ENCODE results near the gene CHMP2B.
"Not testable (repeated sequence)": the region's sequence is repeated elsewhere in the genome, so short reads cannot be mapped to it uniquely, and the experiment has no call there.

The CHMP2B gene

DNA sequence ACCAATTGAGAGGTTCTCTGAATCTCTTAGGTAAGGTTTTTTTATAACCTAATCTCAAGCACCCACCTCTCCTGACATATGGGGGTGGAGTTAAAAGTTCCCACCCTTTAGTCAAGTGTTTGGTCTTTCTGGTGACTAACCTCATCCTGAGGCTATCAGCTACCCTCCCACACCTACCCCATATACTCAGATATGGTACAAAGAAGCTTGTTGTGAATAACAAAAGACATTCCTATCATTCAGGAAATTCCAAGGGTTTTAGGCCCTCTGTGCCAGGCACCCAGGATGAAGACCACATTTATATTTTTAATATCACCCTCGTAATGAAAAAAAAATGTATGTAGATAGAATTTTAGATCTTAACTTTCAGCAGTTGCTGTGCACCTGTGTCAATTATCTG, 9.0 kb downstream of the CHMP2B start:
- no peak for DNase-seq

DNA sequence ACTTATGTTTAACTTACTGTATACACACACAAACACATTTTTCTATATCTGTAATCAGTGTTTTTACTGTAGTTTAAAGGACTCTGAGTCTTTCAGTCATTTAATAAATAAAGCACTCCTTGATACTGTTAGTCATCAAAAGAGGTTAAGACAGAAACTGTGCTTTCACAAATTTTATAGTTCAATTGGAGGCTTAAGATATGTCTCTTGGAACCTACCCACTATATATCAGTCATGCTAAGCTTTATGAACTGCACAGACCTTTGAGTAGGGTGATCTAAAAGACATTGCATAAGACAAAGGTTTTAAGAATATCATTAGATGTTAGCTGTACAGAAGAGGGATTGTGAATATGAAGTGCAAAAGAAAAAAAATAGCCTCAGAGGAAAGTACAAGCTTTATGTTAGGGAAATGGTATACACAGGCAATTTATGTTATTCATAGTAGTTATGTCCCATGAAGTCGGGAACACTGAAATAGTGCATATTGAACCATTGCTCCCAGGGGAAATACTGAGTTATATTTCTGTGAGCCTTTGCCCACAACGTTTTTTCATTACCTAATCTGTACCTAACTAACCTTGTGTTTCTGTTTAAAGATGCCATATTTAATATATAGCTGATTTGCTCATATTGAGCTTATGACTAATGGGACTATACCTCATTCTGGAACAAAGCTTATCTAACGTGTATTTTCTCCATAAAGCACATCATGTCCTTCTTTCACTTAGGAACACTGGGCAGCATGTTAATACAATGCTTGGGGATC, 19.7 kb downstream of the CHMP2B start:
- DNase-seq = no peak

DNA sequence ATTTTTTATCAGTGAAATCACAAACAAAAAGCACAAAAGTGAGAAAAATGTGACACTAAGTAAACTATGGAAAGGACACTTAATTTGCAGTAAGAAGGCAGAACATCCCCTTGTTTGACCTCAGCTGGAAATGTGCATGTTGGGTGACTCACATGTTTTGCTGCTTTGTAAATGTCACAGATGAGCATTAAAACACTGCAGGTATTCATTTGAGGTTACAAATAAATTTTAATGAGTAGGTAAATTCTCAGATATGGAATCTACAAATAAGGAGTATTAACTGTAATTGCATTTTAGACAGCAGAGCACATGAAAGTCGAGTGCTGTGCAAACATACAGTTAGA, 20.3 kb downstream of the CHMP2B start:
- no peak for DNase-seq

DNA sequence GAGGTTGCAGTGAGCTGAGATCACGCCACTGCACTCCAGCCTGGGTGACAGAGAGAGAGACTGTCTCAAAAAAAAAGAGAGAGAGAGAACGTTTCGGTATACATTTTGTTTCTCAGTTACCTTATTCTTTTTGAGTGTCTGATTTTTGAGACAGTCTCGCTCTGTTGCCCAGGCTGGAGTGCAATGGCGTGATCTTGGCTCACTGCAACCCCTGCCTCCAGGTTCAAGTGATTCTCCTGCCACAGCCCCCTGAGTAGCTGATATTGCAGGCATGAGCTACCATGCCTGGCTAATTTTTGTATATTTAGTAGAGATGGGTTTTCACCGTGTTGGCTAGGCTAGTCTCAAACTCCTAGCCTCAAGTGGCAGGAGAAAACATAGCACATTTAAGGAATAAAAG, 21.1 kb downstream of the CHMP2B start:
- DNase-seq = not testable (repeated sequence)

DNA sequence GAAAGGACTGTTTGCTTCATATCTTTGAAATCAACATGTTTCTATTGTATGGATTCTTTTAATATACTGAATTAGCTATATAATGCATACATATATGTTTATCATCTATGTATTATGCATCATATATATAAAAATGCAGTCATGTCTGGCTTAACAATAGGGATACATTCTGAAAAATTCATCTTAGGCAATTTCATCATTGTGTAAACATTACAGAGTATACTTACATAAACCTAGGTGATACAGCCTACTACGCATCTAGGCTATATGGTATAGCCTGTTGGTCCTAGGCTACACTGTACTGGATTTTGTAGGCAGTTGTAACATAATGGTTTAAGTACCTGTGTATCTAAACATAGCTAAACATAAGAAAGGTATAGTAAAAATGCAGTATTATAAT, 21.7 kb downstream of the CHMP2B start:
- no peak for DNase-seq

DNA sequence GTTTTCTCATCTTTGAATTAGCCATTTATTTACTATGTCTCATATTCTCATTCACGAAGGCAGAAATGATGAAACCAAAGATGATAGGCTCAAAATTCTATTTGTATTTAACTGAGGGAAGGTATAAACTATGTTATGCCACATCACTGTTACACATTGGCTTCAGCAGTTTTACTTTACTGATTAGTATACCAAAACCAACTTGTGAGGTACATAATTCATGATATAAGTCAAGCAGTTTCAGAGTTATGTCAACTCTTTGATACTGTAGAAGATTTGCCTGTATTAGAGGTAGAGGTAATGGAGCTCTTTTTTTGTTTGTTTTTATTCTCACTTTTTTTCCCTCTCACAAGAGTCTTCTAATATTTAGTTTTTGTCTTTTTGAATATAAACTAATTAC, 22.9 kb downstream of the CHMP2B start:
- DNase-seq = no peak

DNA sequence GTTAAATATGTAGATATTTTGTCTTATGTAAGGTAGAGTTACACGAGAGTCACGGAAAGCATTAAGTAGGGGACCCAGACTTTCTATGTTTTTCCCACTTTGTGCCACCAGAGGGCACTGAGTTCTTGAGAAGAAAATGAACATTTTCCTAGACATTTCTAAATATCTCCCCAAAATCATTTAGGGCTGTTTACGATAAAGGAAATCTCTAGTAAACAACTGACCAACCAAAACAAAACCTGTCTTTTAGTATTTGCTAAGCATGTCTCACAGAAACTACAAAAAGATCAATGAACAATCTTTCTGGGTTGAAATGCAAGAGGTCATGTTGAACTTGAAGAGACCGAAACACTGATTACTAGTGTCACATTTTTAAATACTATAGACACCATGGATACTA, 33.2 kb downstream of the CHMP2B start:
- DNase-seq = no peak

DNA sequence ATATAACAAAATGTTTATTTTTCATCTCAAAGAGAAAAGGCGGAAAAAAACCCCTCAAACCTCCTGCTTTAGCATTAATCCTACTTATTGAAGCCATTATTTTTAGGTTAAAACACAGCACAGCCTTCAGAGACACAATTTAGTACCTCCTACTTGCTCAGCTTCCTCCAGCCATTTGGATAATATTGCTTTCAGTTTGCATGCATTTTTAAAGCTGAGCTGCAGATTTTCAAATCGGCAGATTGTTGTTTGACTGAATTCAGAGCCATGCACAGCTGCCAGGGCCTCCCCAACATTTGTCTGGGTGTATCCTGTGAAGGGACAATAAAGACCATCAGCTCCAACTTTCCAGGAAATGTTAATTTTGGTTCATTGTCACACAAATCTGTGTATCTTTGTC, 34.8 kb downstream of the CHMP2B start:
- DNase-seq = no peak

DNA sequence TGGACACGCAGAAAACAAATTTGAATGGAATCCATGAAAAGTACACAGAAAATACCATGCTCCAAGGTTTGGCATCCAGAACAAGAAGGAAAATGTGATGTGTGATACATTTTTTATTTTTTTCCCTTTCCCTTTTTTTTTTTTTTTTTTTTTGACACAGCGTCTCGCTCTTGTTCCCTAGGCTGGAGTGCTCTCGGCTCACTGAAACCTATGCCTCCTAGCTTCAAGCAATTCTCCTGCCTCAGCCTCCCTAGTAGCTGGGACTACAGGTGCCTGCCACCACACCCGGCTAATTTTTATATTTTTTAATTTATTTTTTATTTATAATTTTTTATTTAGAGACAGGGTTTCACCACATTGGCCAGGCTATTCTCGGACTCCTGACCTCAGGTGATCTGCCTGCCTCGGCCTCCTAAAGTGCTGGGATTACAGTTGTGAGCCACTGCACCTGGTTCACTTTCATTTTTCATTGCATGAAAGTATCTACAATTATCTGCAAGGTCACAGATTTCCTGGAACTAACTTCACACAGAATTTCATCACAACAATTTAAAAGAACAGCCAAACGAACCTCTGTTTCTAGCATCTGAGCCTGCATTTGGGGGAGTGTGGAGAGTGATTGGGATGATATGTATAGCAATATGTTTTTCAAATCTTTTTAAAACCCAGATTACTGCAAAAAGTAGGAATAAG, 41.0 kb downstream of the CHMP2B start:
- DNase-seq = no peak

DNA sequence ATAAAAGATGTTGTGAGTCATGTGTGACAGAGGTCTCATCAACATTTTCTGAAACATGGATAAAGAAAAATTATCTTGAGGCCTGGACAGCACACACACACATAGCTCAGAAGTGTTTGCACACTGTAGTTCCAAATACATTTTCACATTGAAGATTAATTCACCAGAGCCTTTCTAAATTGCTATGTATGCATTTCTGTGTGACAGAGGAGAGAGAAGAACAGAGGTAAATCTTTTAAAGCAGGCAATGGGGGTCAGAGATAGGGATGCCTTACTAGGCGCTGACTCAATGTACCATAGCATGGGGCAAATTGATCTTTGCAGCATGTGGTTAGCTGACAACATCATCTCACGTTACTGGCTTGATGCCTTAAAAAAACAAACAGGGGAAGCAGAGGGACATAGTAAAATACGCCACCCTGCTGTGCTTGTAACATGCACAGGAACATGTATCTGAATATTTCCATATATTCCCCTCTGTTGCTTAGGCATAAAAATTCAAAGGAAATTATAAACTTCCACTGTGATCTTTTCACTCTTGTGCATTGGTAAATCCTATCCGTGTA, 41.6 kb downstream of the CHMP2B start:
- DNase-seq = no peak

DNA sequence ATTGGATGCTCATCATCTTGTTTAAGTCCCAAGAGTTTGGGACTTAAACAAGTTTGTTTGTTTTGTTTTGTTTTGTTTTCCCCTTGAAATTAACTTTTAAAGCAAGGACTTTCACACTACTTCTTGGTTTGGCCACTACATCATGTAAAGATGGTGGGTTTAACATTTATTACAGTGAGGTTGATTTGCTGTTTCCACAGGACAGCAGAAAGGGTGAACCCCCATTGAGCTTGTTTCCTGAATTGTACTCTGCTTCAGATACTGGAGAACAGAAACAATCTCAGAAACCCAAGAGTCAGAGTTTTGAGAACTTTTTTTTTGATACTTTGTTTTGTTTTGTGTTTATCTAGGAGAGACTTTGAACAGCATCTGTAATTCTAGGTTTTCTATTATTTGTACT, 42.6 kb downstream of the CHMP2B start:
- no peak for DNase-seq

DNA sequence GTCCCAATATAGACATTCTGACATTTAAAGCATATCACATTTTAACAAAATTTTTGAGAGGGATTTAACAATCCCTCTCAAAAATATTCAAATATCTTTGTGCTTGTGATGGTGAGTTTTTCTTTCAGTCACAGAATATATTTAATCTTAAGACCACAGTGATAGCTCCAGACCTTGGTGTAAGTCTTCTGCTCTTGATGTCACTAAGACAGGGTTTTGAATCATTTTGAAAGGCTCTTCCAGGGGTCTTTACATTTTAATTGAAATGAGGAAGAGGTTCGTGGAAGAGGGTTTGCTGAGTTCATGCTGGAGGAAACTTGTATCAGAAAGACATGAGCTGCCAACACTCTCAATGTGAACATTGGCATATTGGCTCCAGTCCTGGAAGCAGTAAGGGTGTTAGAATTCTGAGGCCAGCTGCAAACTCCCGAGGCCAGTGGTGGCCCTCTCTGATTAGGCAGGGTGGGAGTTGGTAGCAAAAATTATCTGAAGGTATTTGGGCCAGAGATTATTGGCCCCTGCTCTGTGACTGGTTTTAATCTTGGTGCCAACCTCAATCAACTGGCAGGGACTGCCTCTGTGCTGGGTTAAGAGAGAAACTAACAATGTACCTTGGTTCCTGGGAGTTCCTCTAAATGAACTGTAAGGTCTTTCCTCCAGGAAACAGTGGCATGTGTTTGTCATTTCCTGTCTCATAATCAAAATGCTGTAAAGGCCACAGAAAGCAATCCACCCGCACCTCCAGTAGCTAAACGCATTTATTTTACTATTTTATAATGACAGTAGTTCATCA, 44.0 kb downstream of the CHMP2B start:
- DNase-seq = no peak

DNA sequence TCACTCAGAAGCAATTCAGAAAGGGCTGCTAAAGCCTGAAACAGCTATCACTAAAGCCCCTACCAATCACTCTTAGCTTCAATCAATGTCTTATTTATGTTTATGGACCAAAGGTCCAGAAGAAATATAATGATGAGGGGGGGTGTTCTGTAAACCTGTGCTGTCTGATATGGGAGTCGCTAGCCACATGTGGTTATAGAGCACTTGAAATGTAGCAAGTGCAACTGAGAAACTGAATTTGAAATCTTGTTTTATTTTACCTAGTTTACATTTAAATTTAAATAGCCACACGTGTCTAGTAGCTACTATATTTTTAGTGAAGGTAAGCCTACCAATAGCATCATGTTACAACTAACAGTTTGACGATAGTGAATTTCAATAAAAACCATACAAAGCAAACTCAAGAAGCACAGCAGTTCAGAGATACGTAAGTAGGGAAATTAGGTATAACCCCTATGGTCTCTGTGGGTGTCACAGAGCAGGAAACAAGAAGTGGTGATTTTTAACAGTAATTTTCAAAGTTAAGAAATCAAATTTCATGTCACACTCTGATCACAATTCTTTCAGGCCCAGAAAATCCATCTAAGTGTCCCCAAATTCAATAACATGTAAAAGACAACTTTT, 45.7 kb downstream of the CHMP2B start:
- DNase-seq = no peak

DNA sequence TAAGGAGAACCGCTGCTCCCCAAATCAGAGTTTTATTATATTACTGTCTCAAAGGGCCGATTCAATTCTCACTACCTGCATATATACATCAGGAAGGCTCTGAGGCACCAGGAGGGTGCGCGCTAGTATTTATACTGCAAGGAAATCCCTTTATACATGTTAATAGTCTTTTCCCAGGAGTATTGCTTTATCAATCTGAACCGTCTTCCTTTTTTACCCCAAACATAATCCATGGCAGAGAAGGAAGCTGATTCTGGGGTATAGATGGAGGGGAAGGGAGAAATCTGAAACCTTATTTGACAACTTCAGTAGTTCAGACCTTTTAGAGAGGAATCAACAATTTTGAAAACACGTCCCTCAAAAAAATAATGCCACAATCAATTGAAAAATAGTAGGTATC, 49.4 kb downstream of the CHMP2B start, which contains the start of gene POU1F1:
Gene POU1F1 (minus strand): TSS at position 101 of the 400 bp plus-strand sequence. CDS start 122 bp downstream, outside the sequence.
- DNase-seq = no peak

DNA sequence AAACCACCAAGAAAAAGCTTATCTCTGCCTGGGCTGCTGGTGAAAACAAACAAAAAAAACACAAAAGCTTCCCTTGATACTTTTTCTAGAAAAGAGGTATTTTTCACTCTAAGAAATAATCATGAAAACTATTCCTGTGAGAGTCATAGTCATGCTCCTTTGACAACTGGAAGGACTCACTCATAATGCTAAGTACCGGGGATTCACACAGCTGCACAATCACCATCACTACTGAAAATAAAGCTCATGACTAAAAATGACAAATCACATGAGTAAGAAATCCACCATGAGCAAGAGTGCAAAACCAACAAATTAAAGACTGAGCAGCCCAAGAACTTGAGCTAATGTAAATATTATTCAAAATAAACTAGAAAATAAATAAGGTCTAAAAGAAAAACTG, 59.9 kb downstream of the CHMP2B start:
- no peak for DNase-seq

DNA sequence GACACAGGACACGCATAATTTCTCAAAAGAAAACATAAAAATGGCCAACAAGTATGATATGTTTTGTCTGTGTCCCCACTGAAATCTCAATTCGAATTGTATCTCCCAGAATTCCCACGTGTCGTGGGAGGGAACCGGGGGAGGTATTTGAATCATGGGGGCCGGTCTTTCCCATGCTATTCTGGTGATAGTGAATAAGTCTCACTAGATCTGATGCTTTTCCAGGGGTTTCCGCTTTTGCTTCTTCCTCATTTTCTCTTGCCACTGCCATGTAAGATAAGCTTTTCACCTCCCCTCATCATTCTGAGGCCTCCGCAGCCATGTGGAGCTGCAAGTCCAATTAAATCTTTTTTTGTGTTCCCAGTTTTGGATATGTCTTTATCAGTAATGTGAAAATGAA, 61.3 kb downstream of the CHMP2B start:
- DNase-seq = no peak

DNA sequence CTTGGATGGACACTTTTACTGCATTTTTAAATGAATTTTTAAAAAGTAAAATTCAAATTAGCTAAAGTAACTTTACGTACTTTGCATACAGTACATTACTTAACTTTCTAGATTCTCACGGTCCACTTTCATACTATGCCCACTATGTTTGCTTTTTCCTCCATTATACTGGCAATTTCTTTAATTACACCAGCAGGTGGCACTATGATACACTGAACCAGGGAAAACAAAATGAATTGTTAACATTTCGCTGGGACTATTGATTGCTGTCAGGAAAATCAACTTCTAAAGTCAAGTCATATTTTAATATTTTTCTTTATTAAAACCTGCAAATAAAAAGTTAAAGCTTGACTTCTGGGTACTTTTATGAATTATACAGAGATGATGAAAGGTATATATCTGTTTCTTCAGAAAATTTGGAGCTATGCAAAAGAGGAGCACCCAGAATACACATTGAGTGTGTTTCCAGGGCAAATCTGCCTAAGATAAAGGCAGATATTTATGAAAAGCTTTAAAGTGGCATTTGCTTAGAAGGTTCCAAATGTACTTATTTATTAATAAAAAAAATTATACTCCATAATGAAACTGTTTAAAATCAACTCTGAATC, 71.1 kb downstream of the CHMP2B start:
- no peak for DNase-seq

DNA sequence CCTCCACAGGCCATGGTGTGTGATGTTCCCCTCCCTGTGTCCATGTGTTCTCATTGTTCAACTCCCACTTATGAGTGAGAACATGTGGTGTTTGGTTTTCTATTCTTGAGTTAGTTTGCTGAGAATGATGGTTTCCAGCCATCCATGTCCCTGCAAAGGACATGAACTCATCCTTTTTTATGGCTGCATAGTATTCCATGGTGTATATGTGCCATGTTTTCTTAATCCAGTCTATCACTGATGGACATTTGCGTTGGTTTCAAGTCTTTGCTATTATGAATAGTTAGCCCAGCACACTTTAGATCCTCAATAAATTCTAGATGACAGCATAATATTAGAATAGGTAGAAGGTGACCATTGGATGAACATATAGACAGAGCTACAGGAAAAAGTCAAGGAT, 77.9 kb downstream of the CHMP2B start:
- DNase-seq = not testable (repeated sequence)

All from NCI-H187 treated with DMSO at 0.1 percent for 48 hours (cell line).